HG02610 (cell line): Measurements from ENCODE around the gene MAP3K20.
"Not testable (repeated sequence)": the region's sequence is repeated elsewhere in the genome, so short reads cannot be mapped to it uniquely, and the experiment has no call there.

Source experiments
- ATAC-seq: cut with Tn5 transposase; IDR thresholded peaks from one replicate; pipeline ENCODE4 v1.9.1; 2021; ENCODE audit warnings: mild to moderate bottlenecking, moderate library complexity; ENCODE audit not compliant: unreplicated experiment

The MAP3K20 gene

GRCh38 chr2:173193925-173194324 is 118.3 kb downstream of the MAP3K20 start:
- no peak for ATAC-seq

DNA sequence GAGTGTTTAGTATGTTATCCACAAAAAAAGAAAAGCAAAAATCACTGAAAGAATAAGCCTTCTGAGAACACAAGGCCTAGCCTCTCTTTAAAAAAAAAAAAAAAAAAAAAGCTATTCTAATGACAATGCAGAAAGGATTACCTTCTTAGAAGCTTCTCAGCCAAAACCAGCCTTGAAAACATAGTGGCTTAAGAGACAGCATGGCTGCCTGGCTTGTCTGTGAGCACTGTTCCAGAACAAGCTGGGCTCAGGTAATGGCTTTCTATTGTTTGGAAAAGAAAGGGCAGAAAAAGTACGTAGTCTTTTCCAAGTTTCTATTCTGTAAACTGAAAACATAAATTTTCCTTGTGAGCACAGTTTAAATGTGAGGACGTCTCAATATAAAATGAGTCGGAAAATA is 119.5 kb downstream of the MAP3K20 start:
- ATAC-seq, result no peak

- no peak for ATAC-seq
These were observed 120.4 kb downstream of the MAP3K20 start for GRCh38 chr2:173196080-173196479.

- no peak for ATAC-seq
These were observed 121.0 kb downstream of the MAP3K20 start for GRCh38 chr2:173196638-173197037.

- ATAC-seq, result no peak
These were observed 122.7 kb downstream of the MAP3K20 start for GRCh38 chr2:173198327-173198726.

- ATAC-seq, result no peak
These were observed 123.6 kb downstream of the MAP3K20 start for GRCh38 chr2:173199294-173199693.

- ATAC-seq, result no peak
These were observed 126.9 kb downstream of the MAP3K20 start for GRCh38 chr2:173202570-173202969.

GRCh38 chr2:173204316-173204715 is 128.7 kb downstream of the MAP3K20 start:
- no peak for ATAC-seq

GRCh38 chr2:173205375-173205774 is 129.7 kb downstream of the MAP3K20 start:
- ATAC-seq, result no peak

DNA sequence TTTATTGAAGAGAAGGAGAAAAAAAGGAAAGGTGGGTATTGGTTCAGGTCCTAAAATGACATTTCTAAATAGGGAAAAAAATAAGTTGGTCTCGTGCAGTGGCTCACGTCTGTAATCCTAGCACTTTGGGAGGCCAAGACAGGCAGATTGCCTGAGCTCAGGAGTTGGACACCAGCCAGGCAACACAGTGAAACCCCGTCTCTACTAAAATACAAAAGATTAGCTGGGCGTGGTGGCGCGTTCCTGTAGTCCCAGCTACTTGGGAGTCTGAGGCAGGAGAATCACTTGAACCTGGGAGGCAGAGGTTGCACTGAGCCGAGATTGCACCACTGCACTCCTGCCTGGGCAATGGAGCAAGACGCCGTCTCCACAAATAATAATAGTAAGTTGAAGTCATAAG is 131.5 kb downstream of the MAP3K20 start:
- not testable (repeated sequence) for ATAC-seq

GRCh38 chr2:173210270-173211196 is 134.9 kb downstream of the MAP3K20 start:
- ATAC-seq, result peak; percentile 66

- ATAC-seq, result no peak
These were observed 137.5 kb downstream of the MAP3K20 start for GRCh38 chr2:173213181-173213580.

DNA sequence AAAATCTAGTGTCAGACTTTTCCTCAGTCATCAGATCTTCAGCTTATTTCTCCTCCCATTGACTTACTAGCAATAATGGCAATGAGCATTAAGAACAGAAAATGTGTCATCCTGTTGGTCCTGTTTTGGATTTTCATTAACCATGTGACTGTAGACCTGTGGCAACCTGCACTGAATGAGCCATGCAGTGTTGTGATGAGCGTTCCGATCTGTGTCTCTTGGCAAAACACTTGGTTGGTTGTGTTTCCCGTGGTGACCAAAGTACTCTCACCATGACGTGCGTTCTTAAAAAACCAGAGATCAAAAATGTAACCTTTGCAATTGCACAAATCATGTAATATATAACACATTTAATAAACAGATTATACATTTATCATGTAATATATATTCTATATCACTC is 138.6 kb downstream of the MAP3K20 start:
- ATAC-seq, result no peak

GRCh38 chr2:173215316-173215715 is 139.7 kb downstream of the MAP3K20 start:
- no peak for ATAC-seq

DNA sequence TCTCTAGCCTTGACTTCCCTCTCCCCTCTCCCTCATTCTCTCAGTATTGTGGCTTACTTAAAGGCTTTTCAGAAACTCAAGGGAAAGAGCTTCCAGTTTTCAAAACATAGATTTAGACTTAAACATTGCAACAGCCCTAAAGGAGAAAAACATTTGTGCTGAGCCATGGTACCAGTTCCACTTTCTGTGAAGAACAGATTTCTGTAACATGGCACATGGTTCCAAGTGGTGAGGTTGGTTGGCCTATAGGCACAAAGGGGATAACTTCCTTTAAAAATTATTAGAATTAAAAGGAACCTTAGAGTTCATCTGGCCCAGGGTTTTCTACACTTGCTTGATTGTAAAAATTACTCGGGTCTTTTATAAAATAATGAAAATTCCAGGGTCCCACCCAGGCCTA is 140.4 kb downstream of the MAP3K20 start:
- ATAC-seq, result no peak

GRCh38 chr2:173216668-173217067 is 141.0 kb downstream of the MAP3K20 start:
- ATAC-seq, result no peak

- no peak for ATAC-seq
These were observed 141.6 kb downstream of the MAP3K20 start for GRCh38 chr2:173217116-173217840.

DNA sequence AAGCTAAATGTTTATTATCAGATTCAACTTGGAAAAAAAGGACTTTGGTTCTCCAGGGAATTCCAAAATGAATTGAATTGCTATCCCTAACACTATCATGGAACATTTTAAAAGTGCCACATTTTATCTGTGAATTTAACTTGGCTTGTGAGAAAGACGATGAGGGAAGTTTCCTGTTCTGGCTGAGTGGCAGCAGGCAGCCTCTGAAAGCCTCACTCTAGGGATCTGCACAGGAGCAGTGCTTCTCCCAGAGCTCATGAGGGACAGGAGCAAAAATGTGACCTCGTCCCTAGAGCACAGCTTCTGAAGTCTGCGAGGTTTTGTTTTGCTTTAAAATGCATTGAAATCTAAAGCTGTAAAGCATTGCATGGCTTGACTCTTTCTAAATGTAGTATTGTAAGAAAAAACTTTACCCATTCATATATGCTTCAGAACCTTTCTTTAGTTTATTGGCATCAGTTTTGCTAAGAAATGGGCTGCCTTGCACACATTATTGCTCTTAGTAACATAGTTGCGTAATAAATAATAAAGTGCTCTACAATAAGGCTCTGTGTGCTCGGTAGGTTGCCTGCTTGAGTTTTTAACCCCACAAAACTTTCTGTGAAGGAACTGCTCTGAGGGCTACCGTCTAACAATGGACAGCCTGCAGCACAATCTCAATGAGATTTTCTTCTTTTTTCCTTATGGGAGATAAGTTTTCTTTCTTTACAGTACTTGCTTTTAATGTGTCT is 142.8 kb downstream of the MAP3K20 start:
- no peak for ATAC-seq

GRCh38 chr2:173221132-173221695 is 145.6 kb downstream of the MAP3K20 start:
- ATAC-seq, result no peak

GRCh38 chr2:173221937-173222594 is 146.4 kb downstream of the MAP3K20 start:
- no peak for ATAC-seq
